Keratinocyte (primary cell): Measurements from ENCODE around the gene OR5AS1. TPM values are rescaled to one million over a fixed set of nuclear protein-coding genes. Genes with fewer than 3 reads are reported as not detected.
"Not testable (repeated sequence)": the region's sequence is repeated elsewhere in the genome, so short reads cannot be mapped to it uniquely, and the experiment has no call there.

ENCODE experiments used
- DNase-seq: peaks from one replicate; pipeline ENCODE4 v3.0.0-alpha.2; 2011; ENCODE audit warnings: low read depth, missing footprints, low spot score
- FAIRE-seq: peaks from 2 replicates; lab custom pipeline; 2011; peaks lifted over from hg19 to GRCh38; lab: Jason Lieb, UNC
- H2AFZ ChIP-seq: 2 replicates; pipeline ENCODE4 v1.6.0; 2012; ENCODE audit warnings: low read length, control low read depth, inconsistent platforms; ENCODE audit not compliant: control insufficient read depth
- H3K27ac ChIP-seq: 2 replicates; pipeline ENCODE4 v1.5.1; 2011; ENCODE audit warnings: low read length; ENCODE audit not compliant: control insufficient read depth, insufficient read depth
- H3K27me3 ChIP-seq: 3 replicates; pipeline ENCODE4 v1.6.0; 2011; ENCODE audit warnings: low read length; ENCODE audit not compliant: control insufficient read depth, insufficient read depth; ENCODE audit errors: extremely low read depth
- H3K36me3 ChIP-seq, 2 experiments: 2 replicates in 1 of 2; 3 replicates in 1 of 2; pipeline ENCODE4 v1.5.1; 2011; ENCODE audit warnings: low read length in 2 of 2, mild to moderate bottlenecking in 1 of 2; ENCODE audit not compliant: control insufficient read depth in 2 of 2, insufficient read depth in 2 of 2; ENCODE audit errors: extremely low read depth in 1 of 2
- H3K4me1 ChIP-seq: 3 replicates; pipeline ENCODE4 v1.5.1; 2011; ENCODE audit warnings: low read length; ENCODE audit not compliant: control insufficient read depth, insufficient read depth; ENCODE audit errors: extremely low read depth
- H3K4me2 ChIP-seq: 3 replicates; pipeline ENCODE4 v1.6.0; 2011; ENCODE audit warnings: low read depth, low read length; ENCODE audit not compliant: control insufficient read depth, insufficient read depth; ENCODE audit errors: extremely low read depth
- H3K4me3 ChIP-seq, 3 experiments: fragments of 200-600 bp in 1 of 3; sonication (generic) in 1 of 3; 2 replicates in 2 of 3; 3 replicates in 1 of 3; pipeline ENCODE4 v1.5.1; 2011 to 2016; ENCODE audit warnings: low read length in 3 of 3, mild to moderate bottlenecking in 3 of 3, control low read depth in 2 of 3, inconsistent platforms in 1 of 3, low read depth in 1 of 3, mixed read lengths in 1 of 3, mixed run types in 1 of 3, moderate library complexity in 1 of 3; ENCODE audit not compliant: control insufficient read depth in 2 of 3, insufficient read depth in 2 of 3; ENCODE audit errors: extremely low read depth in 1 of 3
- H3K79me2 ChIP-seq: 2 replicates; pipeline ENCODE4 v1.6.0; 2012; ENCODE audit warnings: low read length; ENCODE audit not compliant: control insufficient read depth, insufficient read depth
- H3K9ac ChIP-seq: 3 replicates; pipeline ENCODE4 v1.6.0; 2011; ENCODE audit warnings: low read length; ENCODE audit not compliant: control insufficient read depth, insufficient read depth; ENCODE audit errors: extremely low read depth
- H3K9me1 ChIP-seq: 3 replicates; pipeline ENCODE4 v1.6.0; 2011; ENCODE audit warnings: low read length; ENCODE audit not compliant: control insufficient read depth, insufficient read depth; ENCODE audit errors: extremely low read depth
- H3K9me3 ChIP-seq: 2 replicates; pipeline ENCODE4 v1.5.1; 2012; ENCODE audit warnings: low read depth, low read length; ENCODE audit not compliant: control insufficient read depth
- H4K20me1 ChIP-seq: 3 replicates; pipeline ENCODE4 v1.6.0; 2011; ENCODE audit warnings: low read length; ENCODE audit not compliant: control insufficient read depth, insufficient read depth; ENCODE audit errors: extremely low read depth
- EZH2 ChIP-seq: IDR thresholded peaks from one replicate; pipeline ENCODE4 v1.6.1; 2012; ENCODE audit warnings: inconsistent platforms, mild to moderate bottlenecking, low read length, moderate library complexity
- dilution Hi-C: fragments of 300-500 bp; cut with MboI; formaldehyde crosslinking; loops from one replicate; pipeline ENCODE4 v1.7.0; 2020; ENCODE audit warnings: low sequenced_read_pairs; ENCODE audit not compliant: extremely low pct_ligation_motif_present
- polyA plus RNA-seq, 5 experiments: library from polyadenylated mRNA; depleted of rRNA in 3 of 5; stranded (reverse) in 3 of 5; stranded (forward) in 1 of 5; unstranded in 1 of 5; fragments of >200 nt; gene quantifications; 1 replicate in 1 of 5; 2 replicates in 3 of 5; 3 replicates in 1 of 5; pipeline versions ENCODE4 v1.2.1 to v1.2.3, GENCODE V29; 2011 to 2012; ENCODE audit warnings: missing spikeins in 2 of 5, low read depth in 1 of 5, low replicate concordance in 1 of 5
- TF ChIP-seq, protein P1 (sequence below), 3 experiments: IDR thresholded peaks in 1 of 3; conservative IDR thresholded peaks in 1 of 3; optimal IDR thresholded peaks in 1 of 3; 2 replicates in 2 of 3; 3 replicates in 1 of 3; pipeline versions ENCODE3 to v1.5.1; 2011; ENCODE audit warnings: low read length in 3 of 3, mild to moderate bottlenecking in 3 of 3, moderate library complexity in 2 of 3, control low read depth in 1 of 3, inconsistent platforms in 1 of 3; ENCODE audit not compliant: insufficient read depth in 2 of 3; ENCODE audit errors: extremely low read depth in 1 of 3

Gene OR5AS1
- polyA plus RNA-seq, 1 donor (not counting 4 experiments of a cell fraction or from before 2014, with no cell fraction given), result not detected

DNA sequence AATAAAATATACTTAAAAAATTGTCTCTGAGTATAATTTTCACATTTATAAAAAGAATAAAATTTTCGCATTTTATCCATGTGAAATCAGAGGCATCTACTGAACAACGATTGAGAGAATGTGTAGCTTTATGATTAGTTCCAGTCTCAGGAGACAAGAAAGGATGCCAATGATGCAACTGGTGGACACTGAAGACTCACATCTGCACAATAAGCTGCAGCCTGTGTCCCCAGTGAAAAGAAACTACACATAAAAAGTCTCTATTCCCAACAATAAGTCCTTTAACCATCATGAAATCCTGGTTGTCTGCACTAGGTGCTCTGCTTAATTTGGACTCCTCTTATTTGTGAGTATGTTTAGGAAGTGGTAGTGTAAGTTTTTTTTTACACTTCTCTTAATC is 22.0 kb downstream of the OR5AS1 start:
- H2AFZ ChIP-seq, result no peak overlapping the region
- no peaks in the 10 kb centered on the region for H4K20me1 ChIP-seq
- no peak for TF ChIP-seq EZH2
- TF ChIP-seq, protein P1, sequence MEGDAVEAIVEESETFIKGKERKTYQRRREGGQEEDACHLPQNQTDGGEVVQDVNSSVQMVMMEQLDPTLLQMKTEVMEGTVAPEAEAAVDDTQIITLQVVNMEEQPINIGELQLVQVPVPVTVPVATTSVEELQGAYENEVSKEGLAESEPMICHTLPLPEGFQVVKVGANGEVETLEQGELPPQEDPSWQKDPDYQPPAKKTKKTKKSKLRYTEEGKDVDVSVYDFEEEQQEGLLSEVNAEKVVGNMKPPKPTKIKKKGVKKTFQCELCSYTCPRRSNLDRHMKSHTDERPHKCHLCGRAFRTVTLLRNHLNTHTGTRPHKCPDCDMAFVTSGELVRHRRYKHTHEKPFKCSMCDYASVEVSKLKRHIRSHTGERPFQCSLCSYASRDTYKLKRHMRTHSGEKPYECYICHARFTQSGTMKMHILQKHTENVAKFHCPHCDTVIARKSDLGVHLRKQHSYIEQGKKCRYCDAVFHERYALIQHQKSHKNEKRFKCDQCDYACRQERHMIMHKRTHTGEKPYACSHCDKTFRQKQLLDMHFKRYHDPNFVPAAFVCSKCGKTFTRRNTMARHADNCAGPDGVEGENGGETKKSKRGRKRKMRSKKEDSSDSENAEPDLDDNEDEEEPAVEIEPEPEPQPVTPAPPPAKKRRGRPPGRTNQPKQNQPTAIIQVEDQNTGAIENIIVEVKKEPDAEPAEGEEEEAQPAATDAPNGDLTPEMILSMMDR (optimal IDR thresholded peaks at IDR 0.05 in 1 of 3, IDR thresholded peaks at IDR 0.05 in 1 of 3, conservative IDR thresholded peaks at IDR 0.05 in 1 of 3; ENCODE audit: extremely low read depth in 1 of 3, insufficient read depth in 2 of 3, low read length in 3 of 3), result no peak
- FAIRE-seq, result no peak
- H3K4me1 ChIP-seq, result no peaks in the 10 kb centered on the region
- H3K36me3 ChIP-seq, result no peaks in the 10 kb centered on the region
- H3K79me2 ChIP-seq, result no peaks in the 10 kb centered on the region
- H3K9me3 ChIP-seq, result no peaks in the 10 kb centered on the region
- H3K4me3 ChIP-seq, result no peak overlapping the region
- no peak overlapping the region for H3K27ac ChIP-seq
- H3K27me3 ChIP-seq, result no peaks in the 10 kb centered on the region
- no peaks in the 10 kb centered on the region for H3K9me1 ChIP-seq
- DNase-seq, result no peak
- dilution Hi-C loops, result no loop called here
- no peak overlapping the region for H3K4me2 ChIP-seq
- H3K9ac ChIP-seq, result no peak overlapping the region

DNA sequence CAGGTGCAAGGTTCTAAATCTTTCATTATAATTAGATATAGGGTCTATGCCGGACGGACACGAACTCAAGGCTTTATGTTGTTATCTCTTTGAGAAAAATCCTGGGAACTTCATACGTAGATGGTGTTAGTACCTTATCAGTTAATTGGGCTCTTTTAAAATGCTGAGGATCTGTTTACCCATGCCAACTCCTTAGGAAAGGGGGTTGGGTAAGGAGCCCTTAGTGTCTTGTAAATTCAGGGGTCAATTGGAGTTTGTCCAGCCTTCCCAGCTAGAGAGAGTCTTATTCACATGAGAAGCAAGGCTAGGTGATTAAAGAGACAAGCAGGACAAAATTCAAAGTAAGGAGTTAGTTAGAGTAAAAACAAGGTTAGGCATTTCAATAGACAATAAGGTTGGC is 28.9 kb downstream of the OR5AS1 start:
- H3K27me3 ChIP-seq, H3K9ac ChIP-seq, H3K9me3 ChIP-seq, H4K20me1 ChIP-seq, H3K9me1 ChIP-seq, H3K79me2 ChIP-seq, H3K4me2 ChIP-seq, dilution Hi-C loops, DNase-seq, FAIRE-seq, H2AFZ ChIP-seq, H3K27ac ChIP-seq, H3K4me3 ChIP-seq, H3K36me3 ChIP-seq, H3K4me1 ChIP-seq: not testable (repeated sequence)

DNA sequence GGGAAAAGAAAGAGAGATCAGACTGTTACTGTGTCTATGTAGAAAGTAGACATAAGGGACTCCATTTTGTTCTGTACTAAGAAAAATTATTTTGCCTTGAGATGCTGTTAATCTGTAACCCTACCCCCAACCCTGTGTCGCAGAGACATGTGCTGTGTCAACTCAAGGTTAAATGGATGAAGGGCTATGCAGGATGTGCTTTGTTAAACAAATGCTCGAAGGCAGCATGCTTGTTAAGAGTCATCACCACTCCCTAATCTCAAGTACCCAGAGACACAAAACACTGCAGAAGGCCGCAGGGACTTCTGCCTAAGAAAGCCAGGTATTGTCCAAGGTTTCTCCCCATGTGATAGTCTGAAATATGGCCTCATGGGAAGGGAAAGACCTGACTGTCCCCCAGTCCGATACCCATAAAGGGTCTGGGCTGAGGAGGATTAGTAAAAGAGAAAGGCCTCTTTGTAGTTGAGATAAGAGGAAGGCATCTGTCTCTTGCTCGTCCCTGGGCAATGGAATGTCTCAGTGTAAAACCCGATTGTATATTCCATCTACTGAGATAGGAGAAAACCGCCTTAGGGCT is 30.3 kb downstream of the OR5AS1 start:
- H3K9ac ChIP-seq, H3K9me1 ChIP-seq, H3K4me1 ChIP-seq, DNase-seq, H3K27me3 ChIP-seq, H4K20me1 ChIP-seq, H2AFZ ChIP-seq, dilution Hi-C loops, H3K27ac ChIP-seq, H3K4me3 ChIP-seq, H3K36me3 ChIP-seq, H3K9me3 ChIP-seq, FAIRE-seq, H3K79me2 ChIP-seq, H3K4me2 ChIP-seq: not testable (repeated sequence)

DNA sequence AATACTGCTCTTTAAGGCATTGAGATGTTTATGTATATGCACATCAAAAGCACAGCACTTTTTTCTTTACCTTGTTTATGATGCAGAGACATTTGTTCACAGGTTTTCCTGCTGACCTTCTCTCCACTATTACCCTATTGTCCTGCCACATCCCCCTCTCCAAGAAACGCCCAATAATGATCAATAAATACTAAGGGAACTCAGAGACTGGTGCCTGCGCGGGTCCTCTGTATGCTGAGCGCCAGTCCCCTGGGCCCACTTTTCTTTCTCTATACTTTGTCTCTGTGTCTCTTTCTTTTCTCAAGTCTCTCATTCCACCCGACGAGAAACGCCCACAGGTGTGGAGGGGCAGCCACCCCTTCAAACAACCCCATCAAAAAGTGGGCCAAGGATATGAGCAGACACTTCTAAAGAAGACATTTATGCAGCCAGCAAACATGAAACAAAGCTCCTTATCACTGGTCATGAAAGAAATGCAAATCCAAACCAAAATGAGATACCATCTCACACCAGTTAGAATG is 30.9 kb downstream of the OR5AS1 start:
- FAIRE-seq, H4K20me1 ChIP-seq, H3K79me2 ChIP-seq, H3K36me3 ChIP-seq, H2AFZ ChIP-seq, H3K27ac ChIP-seq, H3K9ac ChIP-seq, H3K4me1 ChIP-seq, H3K4me3 ChIP-seq, H3K9me1 ChIP-seq, H3K9me3 ChIP-seq, H3K4me2 ChIP-seq, H3K27me3 ChIP-seq, DNase-seq, dilution Hi-C loops: not testable (repeated sequence)
